ENCODE data around the gene PEDS1. TPM values are rescaled to one million over a fixed set of nuclear protein-coding genes. Genes with fewer than 3 reads are reported as not detected.
A peak's percentile ranks its signal among the peaks of the same experiment; 100 is the strongest.

The PEDS1 gene
- total and polyA plus RNA-seq, 4 donors = 21.9 to 43.4 (median 34.4) TPM

DNA sequence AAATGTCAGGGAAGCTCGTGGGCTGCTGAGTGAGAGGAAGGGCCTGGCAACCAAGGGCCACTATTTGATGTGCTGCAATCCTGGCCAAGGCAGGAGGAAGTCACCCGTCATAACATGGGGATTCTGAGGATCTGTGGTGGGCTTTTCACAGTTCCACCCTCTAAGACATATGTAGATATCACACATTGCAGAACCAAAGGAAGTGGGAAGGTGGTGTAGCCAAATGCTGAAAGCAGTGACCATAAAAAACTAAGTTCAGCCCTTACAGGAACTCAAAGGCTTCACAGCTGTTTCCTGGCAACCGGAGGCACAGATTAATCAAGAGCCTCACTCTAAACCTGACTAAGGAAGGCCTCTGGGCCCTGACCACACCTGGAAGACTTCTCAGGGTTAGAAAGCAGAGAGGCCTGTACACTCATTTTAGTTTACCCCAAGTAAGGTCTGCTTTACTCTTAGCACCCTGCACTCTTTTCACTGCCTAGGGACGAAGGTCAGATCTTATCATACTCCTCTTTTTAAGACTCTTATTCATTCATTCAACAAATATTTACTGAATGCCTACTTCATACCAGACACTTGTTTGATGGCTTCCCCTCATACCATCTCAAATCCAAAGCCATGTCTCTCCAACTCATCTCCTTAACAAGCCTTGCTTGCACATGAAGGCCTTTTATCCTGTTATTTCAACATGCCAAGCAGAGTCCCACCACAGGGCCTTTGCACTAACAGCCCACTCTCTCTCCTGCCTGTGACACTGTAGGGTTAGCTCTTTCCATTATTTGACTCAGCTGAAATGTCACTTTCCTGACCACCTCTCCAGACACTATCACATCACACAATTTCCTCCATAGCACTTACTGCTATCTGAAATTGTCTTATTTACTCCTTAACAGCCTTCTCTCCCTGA lies 43.1 kb downstream of the PEDS1 start:
- Histone ChIP-seq H3K27ac (ENCODE audit: low read depth in 1 of 2, low read length in 1 of 2) (peak overlapping the region; percentile 62 to 97), H3K9me3 (ENCODE audit: control insufficient read depth in 4 of 4, insufficient read depth in 3 of 4, low read length in 3 of 4) (no peaks in the 10 kb centered on the region), H3K36me3 (ENCODE audit: control insufficient read depth in 4 of 4, insufficient read depth in 4 of 4, low read length in 4 of 4) (peaks cover 0 to 5% (median 3%) of the 10 kb centered on the region in 4 donors), H3K27me3 (ENCODE audit: control insufficient read depth in 3 of 3, insufficient read depth in 3 of 3, low read length in 2 of 3) (no peaks in the 10 kb centered on the region), H3K4me1 (ENCODE audit: control insufficient read depth in 5 of 5, insufficient read depth in 5 of 5, low read length in 5 of 5) (peaks cover 11 to 44% (median 27%) of the 10 kb centered on the region in 5 donors), H3K9ac (ENCODE audit: insufficient read depth in 1 of 2, low read length in 2 of 2) (peak overlapping the region in 1 of 2 donors; percentile 98), H3K4me3 (no peak overlapping the region)
- ATAC-seq (ENCODE audit: insufficient read depth, low FRiP score) (no peak), DNase-seq (peak in 2 of 3 donors; percentile 36 to 40)
- TF ChIP-seq CTCF (IDR thresholded peaks at IDR 0.05; ENCODE audit: control extremely low read depth, extremely low read depth) = no peak
- 4 to 11% methylated on average over 4 of the region's 4 CpGs for WGBS, 2 donors

GRCh38 chr20:50108556-50109235 lies 44.8 kb downstream of the PEDS1 start:
- H3K4me3 ChIP-seq = no peak overlapping the region
- no peaks in the 10 kb centered on the region for H3K27me3 ChIP-seq (ENCODE audit: control insufficient read depth in 3 of 3, insufficient read depth in 3 of 3, low read length in 2 of 3)
- 46 to 74% methylated on average over 4 of the region's 4 CpGs for WGBS, 2 donors
- H3K27ac ChIP-seq (ENCODE audit: low read depth in 1 of 2, low read length in 1 of 2) = peak overlapping the region in 1 of 2 donors; percentile 42
- DNase-seq (no peak), ATAC-seq (ENCODE audit: insufficient read depth, low FRiP score) (no peak)
- TF ChIP-seq CTCF (IDR thresholded peaks at IDR 0.05; ENCODE audit: control extremely low read depth, extremely low read depth) = no peak
- peaks cover 11 to 39% (median 26%) of the 10 kb centered on the region in 5 donors for H3K4me1 ChIP-seq (ENCODE audit: control insufficient read depth in 5 of 5, insufficient read depth in 5 of 5, low read length in 5 of 5)
- H3K9ac ChIP-seq (ENCODE audit: insufficient read depth in 1 of 2, low read length in 2 of 2) = peak overlapping the region in 1 of 2 donors; percentile 30
- H3K36me3 ChIP-seq (ENCODE audit: control insufficient read depth in 4 of 4, insufficient read depth in 4 of 4, low read length in 4 of 4) = peaks cover 0 to 5% (median 3%) of the 10 kb centered on the region in 4 donors
- H3K9me3 ChIP-seq (ENCODE audit: control insufficient read depth in 4 of 4, insufficient read depth in 3 of 4, low read length in 3 of 4) = no peaks in the 10 kb centered on the region

DNA sequence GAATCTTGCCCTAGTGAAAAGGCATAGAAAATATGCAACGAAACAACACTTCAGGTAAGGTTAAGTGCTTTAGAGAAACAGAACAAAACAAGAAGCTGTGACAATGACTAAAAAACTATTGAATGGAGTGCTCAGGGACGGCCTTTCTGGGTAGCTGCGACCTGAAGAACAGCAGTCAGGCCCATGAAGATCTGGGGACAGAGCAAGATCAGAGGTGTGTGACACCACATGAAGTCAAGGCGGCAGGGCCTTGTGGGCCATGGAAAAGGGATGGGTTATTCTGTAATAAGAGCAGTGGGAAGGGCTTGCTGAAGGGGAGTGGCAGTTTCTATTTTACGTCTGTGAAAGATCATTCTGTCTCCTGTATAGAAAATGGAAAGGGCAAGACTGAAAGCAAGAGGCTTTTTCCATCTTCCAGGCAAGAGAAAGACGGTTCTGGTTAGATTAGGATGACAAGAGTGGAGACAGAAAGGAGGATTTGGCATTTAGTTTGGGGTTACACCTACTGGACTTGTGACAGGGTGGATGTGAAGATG lies 45.7 kb downstream of the PEDS1 start:
- no peak for ATAC-seq (ENCODE audit: insufficient read depth, low FRiP score)
- TF ChIP-seq CTCF (IDR thresholded peaks at IDR 0.05; ENCODE audit: control extremely low read depth, extremely low read depth) = no peak
- peaks cover 11 to 41% (median 26%) of the 10 kb centered on the region in 5 donors for H3K4me1 ChIP-seq (ENCODE audit: control insufficient read depth in 5 of 5, insufficient read depth in 5 of 5, low read length in 5 of 5)

More for the DNA sequence above, 45.7 kb downstream of the PEDS1 start:
- WGBS, 2 donors = 68 to 87% methylated on average over 6 of the region's 6 CpGs
- H3K9me3 ChIP-seq (ENCODE audit: control insufficient read depth in 4 of 4, insufficient read depth in 3 of 4, low read length in 3 of 4) = no peaks in the 10 kb centered on the region
- H3K9ac ChIP-seq (ENCODE audit: insufficient read depth in 1 of 2, low read length in 2 of 2) = peak overlapping the region in 1 of 2 donors; percentile 34
- no peak overlapping the region for H3K4me3 ChIP-seq
- H3K27me3 ChIP-seq (ENCODE audit: control insufficient read depth in 3 of 3, insufficient read depth in 3 of 3, low read length in 2 of 3) = no peaks in the 10 kb centered on the region
- no peak for DNase-seq
- peaks cover 0 to 5% (median 3%) of the 10 kb centered on the region in 4 donors for H3K36me3 ChIP-seq (ENCODE audit: control insufficient read depth in 4 of 4, insufficient read depth in 4 of 4, low read length in 4 of 4)
- peak overlapping the region; percentile 11 to 42 for H3K27ac ChIP-seq (ENCODE audit: low read depth in 1 of 2, low read length in 1 of 2)

All from lung (tissue), 12 donors.